Middle frontal gyrus (tissue), 1 donor: ENCODE results near the gene ADGRV1.
"Not testable (repeated sequence)": the region's sequence is repeated elsewhere in the genome, so short reads cannot be mapped to it uniquely, and the experiment has no call there.

Experiments used
- DNase-seq: peaks from one replicate; pipeline ENCODE4 v3.0.0-alpha.2; 2015; ENCODE audit warnings: low spot score; ENCODE audit errors: extremely low spot score

ADGRV1 gene

DNA sequence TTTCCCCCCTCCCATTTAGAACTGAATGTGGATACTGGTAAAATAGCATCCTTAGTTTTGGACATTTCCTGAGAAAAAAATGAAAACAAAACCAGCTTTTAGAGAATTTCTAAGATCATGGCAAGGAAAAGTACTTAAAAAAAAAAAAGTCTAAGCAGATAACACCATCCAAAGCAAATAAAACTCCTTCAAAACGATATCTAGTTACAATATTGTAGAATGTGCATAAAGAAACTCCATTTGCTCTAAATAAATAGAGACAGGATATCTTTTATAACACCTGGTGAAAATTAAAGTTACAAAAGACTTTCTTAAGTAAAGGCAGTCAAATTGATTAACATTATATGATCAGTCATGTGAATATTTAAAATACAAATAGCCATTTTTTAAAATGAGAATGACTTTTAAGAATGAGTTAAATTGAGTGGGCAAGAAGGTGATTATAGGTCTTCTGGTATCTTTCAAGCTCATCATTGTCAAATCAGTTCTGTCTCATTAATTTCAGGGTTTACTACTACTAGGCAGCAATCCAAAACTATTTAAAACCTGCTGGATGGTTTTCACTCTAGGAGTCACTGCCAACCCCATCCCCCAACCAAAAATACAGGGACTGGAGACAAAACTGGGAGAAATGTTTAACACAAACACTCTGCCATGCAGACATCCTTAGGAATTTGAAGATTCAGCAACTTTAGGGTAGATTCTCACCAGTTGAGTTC, 382.6 kb downstream of the ADGRV1 start:
- no peak for DNase-seq

DNA sequence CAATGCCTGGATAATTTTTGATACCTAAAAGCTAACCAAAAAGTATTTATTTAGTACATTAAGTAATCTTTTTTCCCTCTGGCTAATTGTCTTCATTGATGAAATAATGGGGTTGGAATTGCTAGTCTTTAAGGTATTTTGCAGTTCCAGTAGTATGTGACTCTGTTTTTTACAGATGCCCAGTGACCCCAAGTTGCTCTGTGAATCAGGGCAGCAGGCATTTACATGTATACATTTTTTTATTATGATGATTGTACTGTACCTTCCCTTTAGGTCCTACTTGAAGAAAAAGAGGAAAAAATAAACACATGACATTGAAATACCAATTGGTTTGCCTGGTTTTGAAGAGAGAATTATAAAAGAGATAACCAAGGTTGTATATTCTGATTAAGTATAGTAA, 385.5 kb downstream of the ADGRV1 start:
- no peak for DNase-seq

DNA sequence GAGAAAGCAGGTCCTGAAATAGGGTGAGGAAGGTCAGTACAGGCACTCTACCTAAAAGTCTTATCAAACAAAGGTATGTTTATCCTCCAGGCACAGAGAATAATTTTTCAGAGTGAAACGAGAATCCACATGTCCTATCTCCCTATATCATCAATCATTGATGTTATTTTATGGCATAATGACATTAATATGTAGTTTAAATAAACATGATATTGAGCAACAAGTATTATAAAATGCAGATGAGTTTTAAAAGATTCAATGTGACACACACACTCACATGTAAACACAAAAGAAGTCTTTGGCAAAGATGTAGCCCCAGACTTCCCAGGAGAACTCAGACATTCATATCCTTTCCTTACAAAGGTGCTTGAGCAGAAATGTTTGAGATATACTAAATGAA, 389.1 kb downstream of the ADGRV1 start:
- DNase-seq = no peak

DNA sequence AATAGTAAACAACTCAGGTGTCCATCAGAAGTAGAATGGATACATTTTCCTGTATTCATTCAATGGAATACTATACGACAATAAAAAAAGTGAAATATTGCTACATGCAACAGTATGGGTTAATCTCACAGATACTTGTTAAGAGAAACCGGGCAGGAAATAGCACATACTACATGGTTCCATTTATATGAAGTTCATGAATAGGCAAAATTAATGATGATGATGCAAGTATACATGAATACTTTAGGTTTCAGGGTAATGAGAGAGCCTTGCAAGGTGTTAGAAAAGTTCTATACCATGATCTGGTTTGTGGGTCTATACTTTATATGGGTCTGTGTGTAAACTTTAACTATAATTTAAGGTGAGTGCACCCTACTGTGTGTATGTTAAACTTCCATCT, 390.4 kb downstream of the ADGRV1 start:
- no peak for DNase-seq

DNA sequence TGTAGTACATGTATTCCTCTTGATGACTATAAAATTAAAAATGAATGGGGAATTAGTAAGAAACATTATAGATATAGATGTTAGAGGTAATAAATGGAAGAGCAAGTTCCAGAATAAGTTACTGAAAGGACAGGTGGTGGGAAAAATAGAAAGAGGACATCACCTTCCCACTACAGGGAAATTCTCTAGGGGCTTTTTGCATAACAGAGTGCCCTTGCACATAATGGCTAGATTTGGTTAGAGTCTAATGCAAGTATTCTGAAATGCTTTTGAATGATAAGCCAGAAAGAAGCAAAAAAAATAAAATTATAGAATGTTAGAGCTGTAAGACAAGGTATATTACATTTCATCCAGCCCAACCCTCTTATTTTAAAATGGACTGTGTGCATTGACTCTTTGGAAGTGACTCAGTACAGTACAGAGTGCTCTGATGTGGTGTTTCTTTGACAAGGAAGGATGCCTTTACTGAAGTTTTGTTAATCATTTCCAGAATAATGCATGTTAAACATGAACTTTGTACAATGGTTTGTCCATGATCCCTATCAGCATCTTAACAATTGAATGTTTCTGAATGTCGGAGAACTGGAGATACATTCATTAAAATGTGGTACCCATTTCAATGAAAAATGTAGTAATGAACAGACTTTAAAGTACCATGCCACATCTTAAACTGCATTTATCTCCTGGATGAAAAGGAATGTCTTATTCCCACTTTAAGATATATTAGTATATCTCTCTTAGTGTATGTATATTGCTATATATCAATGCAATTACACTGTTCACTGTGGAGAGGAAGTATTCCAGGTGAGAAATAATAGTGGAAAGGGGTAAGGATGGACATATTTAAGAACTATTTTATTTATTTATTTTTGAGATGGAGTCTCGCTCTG, 391.1 kb downstream of the ADGRV1 start:
- no peak for DNase-seq

DNA sequence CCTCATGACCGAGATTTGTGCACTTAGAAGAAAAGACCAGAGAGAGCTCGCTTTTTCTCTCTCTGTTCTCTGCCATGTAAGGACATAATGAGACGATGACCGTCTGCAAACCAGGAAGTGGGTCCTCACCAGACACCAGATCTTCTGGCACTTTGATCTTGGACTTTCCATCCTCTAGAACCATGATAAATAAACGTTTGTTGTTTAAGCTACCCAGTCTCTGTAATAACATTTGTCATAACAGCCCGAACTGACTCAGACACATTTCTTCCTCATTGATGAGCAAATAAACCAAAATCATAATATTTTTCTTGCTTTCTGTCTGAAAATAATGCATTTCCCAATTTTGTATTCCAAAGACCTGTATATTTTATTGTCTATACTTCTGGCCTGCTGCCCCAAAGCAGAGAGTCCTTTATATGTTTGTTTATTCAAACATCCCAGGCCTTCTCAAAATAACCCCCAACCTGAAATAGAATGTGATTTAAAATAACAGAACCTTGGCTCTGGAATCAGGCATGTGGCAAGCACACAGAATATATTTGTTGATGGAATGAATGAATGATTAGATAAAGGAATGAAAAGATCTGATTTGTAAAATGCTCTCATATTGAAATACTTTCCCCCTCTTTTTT, 396.5 kb downstream of the ADGRV1 start:
- no peak for DNase-seq

DNA sequence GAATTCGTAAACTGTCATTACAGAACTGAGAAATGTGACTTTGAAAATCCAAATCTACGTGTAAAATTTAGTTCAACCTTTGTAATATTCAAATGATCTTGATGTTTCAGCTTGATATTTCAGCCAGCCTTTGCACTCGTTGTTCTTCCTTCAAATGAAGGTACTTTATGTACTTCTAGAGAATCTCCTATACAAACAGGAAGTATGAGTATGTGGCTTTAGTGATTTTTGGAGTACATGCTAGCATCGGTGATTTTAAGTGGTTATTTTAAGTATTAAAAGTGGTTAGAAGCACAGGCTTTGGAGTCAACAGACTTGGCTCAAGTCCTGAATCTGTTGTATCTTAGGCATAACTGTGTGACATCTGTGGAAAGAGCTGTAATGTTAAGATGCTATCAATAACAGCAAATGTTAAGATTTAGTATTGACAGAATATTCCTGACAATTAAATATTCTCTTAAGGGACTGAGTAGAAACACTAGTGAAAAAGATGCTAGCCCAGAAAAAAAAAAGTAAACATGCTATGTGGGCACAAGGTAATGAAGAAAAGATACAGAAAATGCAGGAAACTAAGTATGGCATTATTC, 398.0 kb downstream of the ADGRV1 start:
- DNase-seq = no peak

DNA sequence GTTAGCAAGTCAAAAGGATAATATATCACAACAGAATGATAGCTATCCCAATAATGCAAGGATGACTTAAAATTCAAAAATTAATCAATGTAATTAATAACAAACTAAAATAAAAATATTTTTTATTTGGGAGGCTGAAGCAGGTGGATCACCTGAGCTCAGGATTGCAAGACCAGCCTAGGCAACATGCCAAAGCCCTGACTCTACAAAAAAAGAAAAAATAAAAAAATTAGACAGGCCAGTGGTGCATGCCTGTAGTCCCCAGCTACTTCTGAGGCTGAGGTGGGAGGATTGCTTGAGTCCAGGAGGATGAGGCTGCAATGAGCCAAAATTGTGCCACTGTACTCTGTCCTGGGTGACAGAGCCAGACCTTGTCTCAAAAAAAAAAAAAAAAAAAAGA, 399.3 kb downstream of the ADGRV1 start:
- DNase-seq = no peak

DNA sequence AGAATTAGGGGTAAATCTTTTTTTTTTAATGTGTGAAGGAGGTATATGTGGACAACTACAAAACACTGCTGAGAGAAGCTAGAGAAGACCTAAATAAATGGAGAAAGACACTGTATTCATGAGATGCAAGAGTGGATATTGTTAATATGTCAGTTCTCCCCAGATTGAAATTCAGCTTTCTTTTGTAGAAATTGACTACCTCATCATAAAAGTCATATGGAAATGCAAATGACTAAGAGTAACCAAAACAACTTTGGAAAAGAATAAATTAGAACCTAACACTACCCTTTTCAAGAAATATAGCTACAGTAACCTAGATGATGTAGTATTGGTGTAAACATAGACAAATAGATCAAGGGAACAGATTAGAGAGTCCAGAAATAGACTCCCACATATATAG, 400.7 kb downstream of the ADGRV1 start:
- no peak for DNase-seq

DNA sequence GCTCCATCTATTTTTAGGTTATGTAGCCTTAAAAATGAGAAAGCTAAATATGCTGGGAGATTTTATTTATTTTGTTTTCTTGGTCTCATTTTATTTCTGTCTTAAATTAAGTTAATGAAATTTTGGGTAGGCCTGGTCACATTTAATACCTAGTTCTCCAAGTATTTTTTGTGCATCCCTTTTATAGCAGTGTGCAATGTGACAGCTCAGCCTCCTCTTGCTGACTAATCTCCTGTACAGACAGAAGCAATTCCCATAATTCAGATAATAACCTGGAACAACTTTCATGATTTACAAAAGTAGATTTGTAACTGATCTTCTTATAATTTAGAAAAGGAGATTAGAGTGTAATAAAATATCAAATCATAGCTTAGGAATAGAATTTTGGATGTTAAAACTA, 403.9 kb downstream of the ADGRV1 start:
- DNase-seq = no peak

DNA sequence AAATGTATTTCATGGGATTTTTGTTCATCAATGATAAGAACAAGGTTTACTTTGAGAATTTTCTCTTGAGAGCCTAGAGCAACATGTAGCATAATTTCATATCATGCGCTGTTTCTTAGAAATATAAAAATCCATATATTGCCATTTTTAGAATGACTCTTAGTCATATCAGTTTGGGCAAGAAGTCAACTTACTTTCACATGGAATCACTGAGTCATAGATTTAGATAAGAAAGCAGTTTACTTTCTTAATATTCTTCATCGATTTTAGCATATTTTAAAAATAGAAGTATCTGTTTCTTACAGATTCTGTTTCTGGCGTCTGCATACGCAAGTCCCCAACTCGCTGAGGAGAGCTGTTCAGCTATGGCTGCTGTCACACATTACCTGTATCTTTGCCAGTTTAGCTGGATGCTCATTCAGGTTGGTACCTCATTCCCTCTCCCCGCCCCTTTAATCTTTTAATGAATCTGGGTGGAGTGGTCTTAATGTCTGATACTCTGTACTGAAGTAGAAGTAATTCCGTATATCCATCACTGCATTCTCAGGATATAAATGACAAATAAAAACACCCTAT, 406.6 kb downstream of the ADGRV1 start:
- DNase-seq = no peak

DNA sequence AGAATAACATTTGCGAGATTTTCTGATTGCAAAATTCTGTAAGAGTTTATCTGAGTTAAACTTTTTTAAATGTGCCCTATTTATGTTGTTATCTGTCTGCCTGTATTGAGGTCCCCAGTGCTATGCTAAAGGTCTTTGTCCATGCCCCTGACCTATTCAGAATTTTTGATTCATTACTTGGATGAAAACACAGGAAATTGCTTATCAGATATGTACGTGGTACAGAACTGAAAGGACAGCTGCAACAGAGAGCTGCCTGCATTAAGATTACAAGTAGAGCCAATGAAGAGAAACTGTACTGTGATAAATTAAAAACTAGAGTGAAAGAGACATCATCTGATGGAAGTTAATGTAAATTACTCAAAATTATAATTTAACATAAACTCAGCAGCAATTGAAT, 408.8 kb downstream of the ADGRV1 start:
- no peak for DNase-seq

DNA sequence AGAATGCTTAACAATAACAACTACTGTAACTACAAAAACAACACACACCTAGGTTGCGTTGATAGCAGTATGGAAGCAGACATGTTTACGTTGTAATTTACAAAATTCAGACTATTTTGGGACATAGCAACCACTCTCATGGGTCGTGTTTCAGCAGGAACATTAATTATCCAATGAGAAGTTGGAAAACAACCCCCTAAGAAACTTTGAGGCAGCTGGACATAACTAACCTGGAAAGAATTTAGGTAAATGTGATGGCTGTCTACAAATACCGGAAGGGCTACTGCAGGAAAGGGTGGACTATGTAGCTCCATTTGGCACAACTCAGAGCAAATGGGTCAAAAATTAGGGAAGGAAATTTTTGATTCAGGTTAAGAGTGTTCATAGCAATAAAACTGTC, 409.3 kb downstream of the ADGRV1 start:
- no peak for DNase-seq

DNA sequence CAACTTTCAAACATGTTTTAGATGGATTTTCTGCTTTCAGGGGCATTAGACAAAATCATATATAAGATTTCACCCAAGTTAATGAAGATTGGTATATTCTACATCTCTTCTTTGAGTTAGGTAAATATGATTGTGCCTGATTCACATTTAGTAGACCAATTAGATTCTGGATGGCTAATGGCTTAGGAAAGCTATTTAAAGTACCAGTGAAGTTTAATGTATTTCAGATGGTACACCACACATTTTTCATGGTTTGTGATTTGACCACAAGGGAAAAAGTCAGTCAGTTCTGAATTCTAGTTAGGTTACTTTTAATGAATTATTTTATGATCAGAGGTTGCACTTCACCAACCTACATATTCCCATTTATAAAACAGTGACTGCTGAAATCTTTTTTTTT, 409.7 kb downstream of the ADGRV1 start:
- DNase-seq = no peak

DNA sequence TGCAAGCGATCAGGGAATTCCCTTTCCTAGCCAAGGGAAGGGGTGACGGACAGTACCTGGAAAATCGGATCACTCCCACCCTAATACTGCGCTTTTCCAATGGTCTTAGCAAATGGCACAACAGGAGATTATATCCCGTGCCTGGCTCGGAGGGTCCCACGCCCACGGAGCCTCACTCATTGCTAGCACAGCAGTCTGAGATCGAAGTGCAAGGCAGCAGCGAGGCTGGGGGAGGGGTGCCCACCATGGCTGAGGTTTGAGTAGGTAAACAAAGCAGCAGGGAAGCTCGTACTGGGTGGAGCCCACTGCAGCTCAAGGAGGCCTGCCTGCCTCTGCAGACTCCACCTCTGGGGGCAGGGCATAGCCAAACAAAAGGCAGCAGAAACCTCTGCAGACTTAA, 411.3 kb downstream of the ADGRV1 start:
- DNase-seq = not testable (repeated sequence)

DNA sequence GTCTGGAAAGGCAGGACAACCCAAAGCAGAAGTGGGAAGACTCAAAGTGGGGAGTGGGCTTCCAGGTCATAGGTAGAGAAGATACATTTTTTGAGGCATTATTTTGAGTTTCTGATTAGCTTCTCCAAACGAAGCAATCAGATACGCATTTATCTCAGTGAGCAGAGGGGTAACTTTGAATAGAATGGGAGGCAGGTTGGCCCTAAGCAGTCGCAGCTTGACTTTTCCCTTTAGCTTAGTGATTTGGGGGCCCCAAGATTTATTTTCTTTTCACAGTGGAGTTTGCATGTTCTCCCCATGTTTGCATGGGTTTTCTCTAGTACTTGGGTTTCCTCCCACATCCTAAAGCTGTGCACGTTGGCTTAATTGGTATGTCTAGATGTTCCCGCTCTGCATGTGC, 422.6 kb downstream of the ADGRV1 start:
- DNase-seq = no peak

DNA sequence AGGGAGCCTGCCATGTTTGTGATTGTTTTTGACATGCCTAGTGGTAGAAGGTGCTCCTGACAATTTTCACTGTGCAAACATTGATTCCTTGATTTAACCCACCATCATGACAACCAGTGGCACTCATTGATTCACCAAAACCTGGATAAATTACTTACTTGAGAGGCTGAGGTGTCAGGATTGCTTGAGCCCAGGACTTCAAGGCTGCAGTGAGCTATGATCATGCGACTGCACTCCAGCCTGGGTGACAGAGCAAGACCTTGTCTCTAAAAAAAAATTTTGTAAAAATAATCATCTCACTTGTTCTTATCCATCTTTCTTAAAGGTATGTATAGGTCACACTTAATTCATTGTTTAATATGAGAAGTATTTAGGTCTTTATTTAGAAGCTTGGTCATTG, 423.2 kb downstream of the ADGRV1 start:
- no peak for DNase-seq

DNA sequence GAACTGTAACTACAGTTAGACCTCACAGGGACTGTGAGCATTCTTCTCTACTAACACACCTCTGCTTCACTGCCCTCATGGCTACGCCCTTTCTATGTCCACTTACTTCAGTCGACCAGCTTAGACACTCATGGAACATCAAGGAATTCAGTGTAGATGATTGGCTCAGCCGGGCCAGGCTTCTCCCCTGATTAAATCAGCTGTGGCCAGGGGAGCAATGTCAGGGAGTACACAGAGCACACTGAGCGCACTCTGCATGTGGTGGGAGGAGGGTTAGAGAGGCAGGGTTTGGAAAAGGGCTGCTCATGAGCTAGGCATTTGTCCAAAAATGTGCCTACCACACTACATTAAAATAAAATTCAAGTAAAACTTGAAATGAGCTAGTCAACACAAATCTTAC, 424.0 kb downstream of the ADGRV1 start:
- DNase-seq = no peak

DNA sequence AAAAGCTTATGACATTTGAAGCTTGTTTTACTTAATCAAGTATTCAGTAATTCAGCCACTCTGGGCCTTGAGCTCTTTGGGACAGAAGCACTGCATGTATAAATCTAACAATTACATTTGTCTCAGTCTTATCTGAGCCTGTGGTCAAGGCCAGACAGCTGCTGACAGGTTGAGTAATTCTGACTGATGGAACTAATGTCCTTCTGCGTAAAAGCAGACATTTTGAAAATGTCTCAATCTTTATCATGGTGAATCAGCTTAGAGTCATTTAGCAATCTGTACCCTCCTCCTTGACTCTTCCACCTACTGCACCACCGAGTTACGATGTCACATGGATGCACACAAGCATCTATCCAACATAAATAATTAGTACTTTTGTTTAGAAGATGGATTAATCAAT, 424.6 kb downstream of the ADGRV1 start:
- no peak for DNase-seq

DNA sequence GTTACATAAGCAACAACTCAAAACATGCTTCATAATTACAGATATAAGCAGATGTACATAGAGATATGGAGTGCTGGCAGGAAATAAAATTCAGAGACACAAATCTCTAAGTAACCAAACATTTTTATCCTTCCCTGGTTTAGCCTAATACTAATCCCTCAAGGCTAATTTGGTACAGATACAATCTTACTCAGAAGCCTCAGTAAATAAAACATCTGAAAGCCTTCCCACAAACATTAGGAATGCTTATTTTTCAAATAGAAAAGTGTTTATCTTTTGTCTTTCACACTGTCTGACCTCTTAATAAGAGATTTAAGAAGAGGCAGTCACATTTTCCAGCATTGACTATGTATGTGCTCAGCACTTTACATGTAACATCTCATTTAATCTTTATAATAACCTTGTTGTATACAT, 425.1 kb downstream of the ADGRV1 start:
- no peak for DNase-seq

DNA sequence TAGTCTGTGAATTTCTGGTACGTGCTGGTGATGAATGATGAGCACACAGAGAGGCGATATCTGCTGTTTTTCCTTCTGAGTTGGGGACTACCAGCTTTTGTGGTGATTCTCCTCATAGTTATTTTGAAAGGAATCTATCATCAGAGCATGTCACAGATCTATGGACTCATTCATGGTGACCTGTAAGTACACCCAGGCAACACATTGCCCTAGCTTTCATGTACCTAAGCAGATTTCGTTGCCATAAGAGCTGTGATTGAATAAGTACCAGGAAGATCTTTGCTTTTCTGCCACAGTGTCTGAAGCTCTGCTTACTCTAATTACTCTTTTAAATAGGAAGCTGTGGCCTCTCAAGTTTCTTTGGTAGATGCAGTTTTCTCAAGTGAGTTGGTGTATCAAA, 426.7 kb downstream of the ADGRV1 start:
- no peak for DNase-seq

DNA sequence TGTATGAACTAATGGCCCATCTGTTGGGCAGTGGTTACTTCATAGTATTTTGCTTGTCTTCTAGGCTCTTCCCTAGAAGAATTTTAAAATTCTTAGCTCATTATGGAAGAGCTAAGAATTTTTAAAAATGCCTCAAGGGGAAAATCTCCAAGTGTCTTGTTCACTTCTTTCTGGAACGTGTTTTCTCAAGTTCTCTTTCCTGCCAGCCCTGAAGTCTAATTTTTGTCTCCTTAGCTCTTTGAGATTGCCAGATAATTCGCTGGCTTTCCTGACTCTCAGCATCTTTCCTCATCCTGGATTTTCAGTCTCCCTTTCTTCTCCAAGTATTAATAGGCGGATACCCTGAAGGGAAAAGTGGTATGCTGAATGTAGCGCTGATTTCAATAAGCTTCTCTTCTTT, 429.1 kb downstream of the ADGRV1 start:
- no peak for DNase-seq
